ENCODE measurements around the gene C1QL2.

The C1QL2 gene

DNA sequence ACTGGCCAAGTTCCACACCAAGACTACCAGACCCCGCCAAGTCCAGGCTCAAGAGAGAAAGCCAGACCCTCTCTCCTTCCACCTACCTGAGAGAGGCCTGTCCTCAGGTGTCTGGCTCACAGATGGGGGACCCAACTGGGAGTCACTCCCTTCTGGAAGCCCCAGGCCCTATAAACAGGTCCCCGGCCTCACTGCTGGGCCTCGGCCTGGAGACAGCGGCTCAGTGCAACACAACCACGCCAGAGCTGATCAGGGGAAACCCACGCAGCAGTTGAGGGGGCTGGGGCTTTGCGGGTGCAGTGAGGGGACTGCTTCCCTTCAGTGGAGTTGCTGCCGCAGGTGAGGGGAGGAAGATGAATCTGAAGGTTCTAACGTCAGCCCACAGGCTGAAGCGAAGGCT lies 22.8 kb upstream of the C1QL2 start:
- DNase-seq (ENCODE audit: insufficient read length, low spot score) (no peak), FAIRE-seq (no peak)
- no peak for TF ChIP-seq POLR2A (IDR thresholded peaks at IDR 0.05; ENCODE audit: low read depth, low read length)
- no peak for TF ChIP-seq SPI1 (IDR thresholded peaks at IDR 0.05; ENCODE audit: low read depth, low read length)
- TF ChIP-seq PAX5 (IDR thresholded peaks at IDR 0.05; ENCODE audit: insufficient read depth, low read length, severe bottlenecking) = no peak
- no peak for TF ChIP-seq TAF1 (IDR thresholded peaks at IDR 0.05; ENCODE audit: low read depth, low read length)
- TF ChIP-seq POU2F2 (IDR thresholded peaks at IDR 0.05; ENCODE audit: low read depth, low read length) = no peak
- TF ChIP-seq POLR2AphosphoS5 (IDR thresholded peaks at IDR 0.05; ENCODE audit: low read depth, low read length) = no peak

DNA sequence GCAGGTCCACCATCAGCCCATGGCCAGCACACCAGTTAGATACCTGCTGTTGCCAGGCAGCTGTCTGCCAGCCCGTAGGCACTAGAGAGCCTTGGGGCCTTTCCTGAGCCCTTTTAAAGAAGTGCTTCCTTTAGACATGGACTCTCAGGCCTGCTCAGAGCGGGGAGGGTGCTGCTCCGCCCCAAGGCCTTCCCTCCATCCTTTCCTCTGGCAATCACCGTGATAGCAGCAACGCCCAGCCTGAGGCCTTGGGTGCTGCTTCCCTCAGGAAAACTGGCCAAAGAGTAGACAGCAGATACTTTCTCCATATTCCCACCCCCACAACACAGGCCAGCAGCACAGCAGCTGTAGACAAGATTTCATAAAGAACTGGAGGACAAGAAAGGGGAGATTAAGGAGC lies 22.3 kb upstream of the C1QL2 start:
- TF ChIP-seq PAX5 (IDR thresholded peaks at IDR 0.05; ENCODE audit: insufficient read depth, low read length, severe bottlenecking) (no peak), POU2F2 (IDR thresholded peaks at IDR 0.05; ENCODE audit: low read depth, low read length) (no peak), SPI1 (IDR thresholded peaks at IDR 0.05; ENCODE audit: low read depth, low read length) (no peak), TAF1 (IDR thresholded peaks at IDR 0.05; ENCODE audit: low read depth, low read length) (no peak), POLR2A (IDR thresholded peaks at IDR 0.05; ENCODE audit: low read depth, low read length) (no peak), POLR2AphosphoS5 (IDR thresholded peaks at IDR 0.05; ENCODE audit: low read depth, low read length) (no peak)
- FAIRE-seq (no peak), DNase-seq (ENCODE audit: insufficient read length, low spot score) (no peak)

DNA sequence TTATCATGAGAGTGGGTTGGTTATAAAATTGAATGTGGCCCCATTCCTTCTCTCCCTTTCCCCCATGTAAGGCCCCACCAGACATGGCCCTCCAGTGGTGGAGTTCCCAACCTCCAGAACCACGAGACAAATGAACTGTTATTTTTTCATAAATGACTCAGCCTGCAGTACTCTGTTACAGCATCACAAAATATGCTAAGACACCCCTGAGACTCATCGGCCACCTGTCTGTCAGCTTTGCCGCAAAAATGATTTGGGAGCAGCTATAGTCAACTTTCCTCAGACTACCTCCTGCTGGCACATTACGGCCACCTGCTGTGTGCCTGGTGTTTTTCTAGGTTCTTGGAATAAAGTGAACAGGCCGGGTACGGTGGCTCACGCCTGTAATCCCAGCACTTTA lies 21.4 kb upstream of the C1QL2 start:
- TF ChIP-seq PAX5 (IDR thresholded peaks at IDR 0.05; ENCODE audit: insufficient read depth, low read length, severe bottlenecking) (no peak), POLR2AphosphoS5 (IDR thresholded peaks at IDR 0.05; ENCODE audit: low read depth, low read length) (no peak), POU2F2 (IDR thresholded peaks at IDR 0.05; ENCODE audit: low read depth, low read length) (no peak), POLR2A (IDR thresholded peaks at IDR 0.05; ENCODE audit: low read depth, low read length) (no peak), SPI1 (IDR thresholded peaks at IDR 0.05; ENCODE audit: low read depth, low read length) (no peak), TAF1 (IDR thresholded peaks at IDR 0.05; ENCODE audit: low read depth, low read length) (no peak)
- DNase-seq (ENCODE audit: insufficient read length, low spot score) (no peak), FAIRE-seq (no peak)

DNA sequence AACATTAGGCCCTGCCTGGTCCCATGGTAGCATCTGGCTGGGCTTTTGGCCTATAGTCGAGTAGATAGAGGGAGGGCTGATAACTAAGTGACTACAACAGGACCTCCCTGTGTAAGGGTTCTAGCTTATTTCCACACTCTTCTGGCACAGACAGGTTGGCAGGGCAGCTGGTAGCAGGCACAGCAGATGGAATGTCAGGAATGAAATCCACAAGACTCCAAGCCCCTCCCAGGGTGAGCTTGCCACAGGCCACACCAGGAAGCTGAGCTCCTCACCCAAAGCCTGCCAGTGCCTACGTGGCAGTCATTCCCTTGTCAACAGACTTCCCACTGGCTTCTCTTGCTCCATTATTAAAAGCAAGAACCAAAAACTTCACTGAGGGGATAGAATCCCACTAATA lies 20.7 kb upstream of the C1QL2 start:
- DNase-seq (ENCODE audit: insufficient read length, low spot score) = no peak
- no peak for FAIRE-seq
- no peak for TF ChIP-seq PAX5 (IDR thresholded peaks at IDR 0.05; ENCODE audit: insufficient read depth, low read length, severe bottlenecking)
- no peak for TF ChIP-seq POLR2AphosphoS5 (IDR thresholded peaks at IDR 0.05; ENCODE audit: low read depth, low read length)
- TF ChIP-seq SPI1 (IDR thresholded peaks at IDR 0.05; ENCODE audit: low read depth, low read length) = no peak
- TF ChIP-seq TAF1 (IDR thresholded peaks at IDR 0.05; ENCODE audit: low read depth, low read length) = no peak
- TF ChIP-seq POU2F2 (IDR thresholded peaks at IDR 0.05; ENCODE audit: low read depth, low read length) = no peak
- no peak for TF ChIP-seq POLR2A (IDR thresholded peaks at IDR 0.05; ENCODE audit: low read depth, low read length)

DNA sequence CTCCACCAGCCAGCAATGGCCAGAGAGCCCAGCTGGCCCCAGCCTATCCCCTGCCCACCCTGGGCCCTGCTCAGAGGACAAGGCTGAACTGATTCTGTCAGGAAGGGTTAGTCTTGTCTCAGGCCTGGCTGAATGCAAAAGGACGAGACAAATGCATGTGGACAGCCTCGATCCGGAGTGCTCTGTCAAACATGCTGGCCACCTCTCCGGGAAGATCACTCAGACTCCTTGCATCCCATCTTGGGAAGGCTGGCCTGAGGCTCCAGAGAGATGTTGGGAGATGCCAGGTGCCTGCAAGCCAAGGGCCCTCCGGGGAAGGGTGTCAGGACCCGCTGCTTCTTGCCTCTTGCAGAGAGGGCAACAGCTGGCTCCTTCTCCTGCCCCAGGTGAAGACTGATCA lies 20.2 kb upstream of the C1QL2 start:
- no peak for DNase-seq (ENCODE audit: insufficient read length, low spot score)
- FAIRE-seq = no peak
- TF ChIP-seq PAX5 (IDR thresholded peaks at IDR 0.05; ENCODE audit: insufficient read depth, low read length, severe bottlenecking) (no peak), SPI1 (IDR thresholded peaks at IDR 0.05; ENCODE audit: low read depth, low read length) (no peak), POLR2A (IDR thresholded peaks at IDR 0.05; ENCODE audit: low read depth, low read length) (no peak), TAF1 (IDR thresholded peaks at IDR 0.05; ENCODE audit: low read depth, low read length) (no peak), POU2F2 (IDR thresholded peaks at IDR 0.05; ENCODE audit: low read depth, low read length) (no peak)

DNA sequence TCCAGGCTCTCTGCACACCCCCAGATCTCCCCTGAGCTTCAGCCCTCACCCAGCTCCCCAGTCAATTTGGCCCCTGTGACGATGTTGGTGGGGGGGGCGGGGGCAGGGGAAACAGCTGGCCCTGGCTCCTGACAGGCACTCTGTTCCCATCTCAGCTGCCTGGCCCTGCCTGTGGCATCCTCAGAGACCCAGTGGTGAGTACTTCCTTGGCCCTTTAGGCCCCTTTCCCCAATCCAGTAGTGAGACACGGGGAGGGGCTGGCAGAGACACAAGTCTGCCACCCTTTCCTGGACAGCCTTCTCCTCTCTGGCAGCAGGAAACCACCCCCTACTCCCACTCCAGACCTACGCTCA lies 19.3 kb upstream of the C1QL2 start:
- DNase-seq (ENCODE audit: insufficient read length, low spot score) = no peak
- TF ChIP-seq TAF1 (IDR thresholded peaks at IDR 0.05; ENCODE audit: low read depth, low read length) = no peak
- TF ChIP-seq POLR2A (IDR thresholded peaks at IDR 0.05; ENCODE audit: low read depth, low read length) = no peak
- TF ChIP-seq SPI1 (IDR thresholded peaks at IDR 0.05; ENCODE audit: low read depth, low read length) = no peak
- no peak for TF ChIP-seq POU2F2 (IDR thresholded peaks at IDR 0.05; ENCODE audit: low read depth, low read length)
- TF ChIP-seq PAX5 (IDR thresholded peaks at IDR 0.05; ENCODE audit: insufficient read depth, low read length, severe bottlenecking) = no peak
- no peak for TF ChIP-seq POLR2AphosphoS5 (IDR thresholded peaks at IDR 0.05; ENCODE audit: low read depth, low read length)
- FAIRE-seq = no peak

DNA sequence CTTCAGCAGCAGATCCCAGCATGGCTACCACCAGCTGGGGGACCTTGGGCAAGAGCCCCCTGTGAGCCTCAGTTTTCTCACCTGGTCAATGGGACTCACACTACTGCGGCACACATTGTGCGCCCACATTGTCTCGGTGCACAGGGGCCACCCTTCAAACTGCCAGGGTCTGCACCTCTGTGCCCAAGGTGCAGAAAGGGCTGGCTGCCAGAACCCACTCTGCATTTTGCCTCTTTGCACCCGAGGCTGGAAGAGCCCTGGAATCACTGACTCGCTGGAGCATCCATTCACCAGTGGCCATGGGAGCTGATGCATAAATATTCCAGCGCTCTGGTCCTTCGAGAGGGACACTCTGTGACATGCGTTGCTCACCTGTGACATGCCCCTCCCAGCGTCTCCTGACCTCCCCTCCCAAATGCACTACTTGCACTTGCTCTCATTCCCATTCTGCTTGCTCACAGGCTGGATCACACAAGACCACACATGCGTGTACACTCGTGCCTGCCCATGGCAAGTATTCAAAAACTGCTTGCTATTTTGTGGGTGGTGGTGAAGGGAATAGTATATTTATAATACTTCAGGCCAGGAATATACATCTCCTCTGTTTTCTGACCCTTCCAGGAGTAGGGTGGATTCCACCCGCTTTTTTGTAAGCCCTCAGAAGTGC lies 18.8 kb upstream of the C1QL2 start:
- no peak for FAIRE-seq
- TF ChIP-seq SPI1 (IDR thresholded peaks at IDR 0.05; ENCODE audit: low read depth, low read length) = no peak
- TF ChIP-seq POLR2A (IDR thresholded peaks at IDR 0.05; ENCODE audit: low read depth, low read length) = no peak
- TF ChIP-seq POLR2AphosphoS5 (IDR thresholded peaks at IDR 0.05; ENCODE audit: low read depth, low read length) = no peak
- no peak for TF ChIP-seq POU2F2 (IDR thresholded peaks at IDR 0.05; ENCODE audit: low read depth, low read length)
- DNase-seq (ENCODE audit: insufficient read length, low spot score) = no peak

DNA sequence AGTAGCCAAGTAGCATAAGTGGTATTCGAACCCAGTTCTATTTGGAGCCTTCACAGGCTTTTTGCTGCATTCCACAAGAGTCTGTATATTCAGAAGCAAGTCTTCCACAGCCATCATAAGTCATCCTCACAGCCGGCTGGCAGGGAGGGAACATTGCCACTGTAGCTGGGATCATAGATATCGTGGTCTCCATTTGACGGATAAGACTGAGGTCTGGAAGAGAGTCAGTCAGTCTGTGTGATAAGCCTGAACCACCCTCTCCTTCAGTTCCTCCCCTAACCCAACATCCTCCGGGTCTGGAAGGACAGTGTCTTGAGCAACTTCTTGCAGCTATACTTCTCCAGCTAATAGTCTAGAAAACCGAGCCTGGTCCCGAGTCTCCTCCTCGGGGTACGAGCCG lies 17.0 kb upstream of the C1QL2 start:
- no peak for TF ChIP-seq POLR2AphosphoS5 (IDR thresholded peaks at IDR 0.05; ENCODE audit: low read depth, low read length)
- no peak for TF ChIP-seq TAF1 (IDR thresholded peaks at IDR 0.05; ENCODE audit: low read depth, low read length)
- TF ChIP-seq SPI1 (IDR thresholded peaks at IDR 0.05; ENCODE audit: low read depth, low read length) = no peak
- no peak for TF ChIP-seq PAX5 (IDR thresholded peaks at IDR 0.05; ENCODE audit: insufficient read depth, low read length, severe bottlenecking)
- TF ChIP-seq POLR2A (IDR thresholded peaks at IDR 0.05; ENCODE audit: low read depth, low read length) = no peak
- no peak for TF ChIP-seq POU2F2 (IDR thresholded peaks at IDR 0.05; ENCODE audit: low read depth, low read length)
- DNase-seq (ENCODE audit: insufficient read length, low spot score) = no peak
- FAIRE-seq = no peak

DNA sequence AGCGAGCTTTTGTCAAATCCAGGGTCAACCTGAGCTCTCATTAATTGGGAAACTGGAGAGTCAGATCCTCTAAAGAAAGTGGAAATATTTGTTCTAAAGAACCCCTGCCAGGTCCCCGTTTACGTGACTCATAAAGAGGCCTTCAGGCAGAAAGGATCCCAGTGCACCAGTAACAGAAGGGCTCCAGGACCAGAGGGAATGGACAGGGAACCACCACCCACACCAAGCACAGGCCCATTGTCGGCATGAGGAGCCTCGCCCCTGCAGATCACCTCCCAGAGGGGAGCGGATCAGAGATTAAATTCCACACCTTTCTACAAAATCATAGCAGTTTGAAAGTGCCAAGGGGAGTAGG lies 16.4 kb upstream of the C1QL2 start:
- TF ChIP-seq POLR2AphosphoS5 (IDR thresholded peaks at IDR 0.05; ENCODE audit: low read depth, low read length) = no peak
- TF ChIP-seq SPI1 (IDR thresholded peaks at IDR 0.05; ENCODE audit: low read depth, low read length) = no peak
- no peak for TF ChIP-seq TAF1 (IDR thresholded peaks at IDR 0.05; ENCODE audit: low read depth, low read length)
- TF ChIP-seq POLR2A (IDR thresholded peaks at IDR 0.05; ENCODE audit: low read depth, low read length) = no peak
- DNase-seq (ENCODE audit: insufficient read length, low spot score) (no peak), FAIRE-seq (no peak)

All from GM12891 (cell line).